HG02885 (cell line): ENCODE measurements around the gene SNPH.

Experiments
- ATAC-seq: cut with Tn5 transposase; IDR thresholded peaks from one replicate; pipeline ENCODE4 v1.9.1; 2021; ENCODE audit warnings: mild to moderate bottlenecking; ENCODE audit not compliant: unreplicated experiment, poor library complexity

SNPH gene

GRCh38 chr20:1321654-1321939 lies 55.5 kb downstream of the SNPH start:
- ATAC-seq = no peak

- ATAC-seq = no peak
Measured at GRCh38 chr20:1322511-1323245, 56.6 kb downstream of the SNPH start.

DNA sequence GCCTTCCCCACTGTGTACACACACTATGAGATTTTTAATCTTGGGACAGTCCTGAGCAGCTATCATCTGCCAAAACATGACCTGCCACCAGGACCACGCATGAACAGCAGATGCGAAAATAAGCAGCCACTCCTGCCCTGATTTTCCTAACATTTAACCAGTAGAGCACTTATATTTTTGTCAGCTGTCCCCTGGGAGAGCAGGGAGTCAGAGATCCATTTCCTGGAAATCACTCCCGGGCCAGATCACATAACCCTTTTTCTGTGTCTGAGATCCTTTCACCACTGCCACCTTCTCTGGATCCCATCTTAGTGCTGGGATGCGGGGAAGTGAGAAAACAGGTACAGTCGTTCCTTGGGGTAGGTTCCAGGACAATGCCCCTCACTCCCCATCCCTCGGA lies 57.2 kb downstream of the SNPH start:
- no peak for ATAC-seq

DNA sequence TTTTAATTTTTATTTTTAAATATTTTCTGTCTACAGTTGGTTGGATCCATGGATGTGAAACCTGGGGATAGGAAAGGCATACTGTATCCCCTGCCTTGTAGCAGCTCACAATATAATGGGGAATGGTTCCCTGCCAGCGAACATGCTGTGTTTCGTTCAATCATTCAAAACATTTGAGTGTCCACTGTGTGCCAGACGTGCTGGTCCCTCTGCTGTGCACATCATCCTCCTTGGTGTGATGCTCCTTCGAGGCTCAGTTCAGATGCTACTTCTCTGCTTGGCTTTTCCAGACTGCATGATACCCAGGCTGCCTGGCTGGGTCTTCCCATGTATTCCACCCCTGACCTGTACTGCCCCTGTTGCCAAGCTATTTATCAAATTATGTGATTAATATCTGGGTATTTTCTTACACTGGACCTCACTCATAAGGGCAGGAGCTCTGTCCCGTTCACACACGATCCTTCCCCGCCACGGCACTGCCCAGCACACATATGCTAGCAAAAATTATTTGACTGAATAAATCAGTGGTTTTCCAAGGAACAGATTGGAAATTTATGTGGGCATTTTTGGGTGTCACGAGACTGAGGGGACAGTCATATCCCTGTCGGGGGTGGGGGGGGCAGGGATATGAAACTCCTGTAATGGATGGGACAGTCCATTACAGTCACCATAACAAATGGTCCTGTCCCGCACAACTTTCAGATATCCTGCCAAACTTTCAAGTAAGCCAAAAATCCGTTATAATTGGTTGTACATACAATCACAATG lies 57.9 kb downstream of the SNPH start:
- no peak for ATAC-seq

DNA sequence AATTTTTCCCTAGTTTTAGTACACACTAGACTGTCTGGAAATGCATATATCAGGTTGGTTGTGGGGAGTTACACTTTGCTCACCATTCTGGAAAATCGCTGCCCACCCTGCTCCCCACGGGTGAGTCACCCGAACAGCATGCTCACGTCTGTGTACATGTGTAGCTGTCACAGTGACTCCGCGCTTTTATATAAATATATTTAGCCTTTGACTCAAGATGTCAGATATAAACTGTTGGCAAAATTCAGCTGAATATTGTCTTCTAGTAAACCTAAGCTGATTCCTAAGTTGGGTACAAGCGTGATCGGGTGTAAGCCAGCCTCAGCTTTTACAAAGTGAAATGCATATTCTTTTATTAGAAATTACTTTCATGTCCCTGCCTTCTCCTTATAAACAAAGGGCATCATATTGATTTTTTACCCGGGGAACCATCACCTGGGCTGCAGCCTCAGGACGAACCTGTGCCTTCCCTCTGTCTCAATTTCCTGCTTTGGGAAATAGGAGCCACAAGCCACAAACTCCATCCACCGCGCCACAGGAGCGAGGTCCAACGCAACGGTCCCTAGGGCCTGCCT lies 58.6 kb downstream of the SNPH start:
- peak; percentile 1 for ATAC-seq

GRCh38 chr20:1325173-1326030 lies 59.3 kb downstream of the SNPH start:
- ATAC-seq = peak; percentile 89

DNA sequence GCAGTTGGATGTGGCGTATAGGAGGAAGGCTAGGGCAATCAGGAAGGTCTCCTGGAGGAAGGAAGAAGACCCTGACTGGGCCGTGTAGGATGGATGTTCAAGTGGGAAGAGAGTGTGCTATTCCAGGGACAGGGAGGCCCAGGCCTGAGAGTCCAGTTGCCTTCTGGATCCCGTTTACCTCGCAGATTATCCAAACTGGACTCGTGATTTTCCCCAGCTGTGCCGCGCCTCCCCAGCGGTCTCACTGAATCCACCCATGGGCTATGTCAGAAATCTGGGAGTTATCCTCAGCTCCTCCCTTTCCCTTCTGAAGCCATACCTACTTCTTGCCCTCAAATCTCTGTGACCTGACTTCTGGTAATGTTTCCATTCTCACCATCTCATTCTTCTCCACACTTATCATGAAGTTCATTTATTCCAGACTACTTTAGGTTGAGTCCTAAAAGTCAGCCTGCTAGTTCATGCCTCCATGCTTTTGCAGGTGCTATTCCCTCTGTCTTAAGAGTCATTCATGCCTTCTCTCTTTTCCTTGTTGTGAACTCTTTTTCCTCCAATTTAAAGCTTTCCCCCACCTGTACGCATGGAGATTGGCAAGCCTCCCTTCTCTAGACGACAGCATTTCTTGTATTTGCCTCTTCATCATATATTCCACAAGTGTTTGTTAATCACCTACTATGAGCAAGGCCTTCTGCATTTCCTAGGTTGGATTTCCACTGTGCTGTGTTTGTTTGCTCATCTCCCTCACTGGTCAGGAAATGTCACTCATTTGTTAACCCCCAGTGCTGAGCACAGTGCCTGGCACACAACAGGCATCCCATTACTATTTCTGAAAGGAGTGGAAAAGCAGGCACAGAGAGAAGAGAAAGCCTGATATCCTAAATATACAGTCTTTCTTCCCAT lies 60.2 kb downstream of the SNPH start:
- ATAC-seq = no peak

GRCh38 chr20:1327241-1327653 lies 61.2 kb downstream of the SNPH start:
- no peak for ATAC-seq

DNA sequence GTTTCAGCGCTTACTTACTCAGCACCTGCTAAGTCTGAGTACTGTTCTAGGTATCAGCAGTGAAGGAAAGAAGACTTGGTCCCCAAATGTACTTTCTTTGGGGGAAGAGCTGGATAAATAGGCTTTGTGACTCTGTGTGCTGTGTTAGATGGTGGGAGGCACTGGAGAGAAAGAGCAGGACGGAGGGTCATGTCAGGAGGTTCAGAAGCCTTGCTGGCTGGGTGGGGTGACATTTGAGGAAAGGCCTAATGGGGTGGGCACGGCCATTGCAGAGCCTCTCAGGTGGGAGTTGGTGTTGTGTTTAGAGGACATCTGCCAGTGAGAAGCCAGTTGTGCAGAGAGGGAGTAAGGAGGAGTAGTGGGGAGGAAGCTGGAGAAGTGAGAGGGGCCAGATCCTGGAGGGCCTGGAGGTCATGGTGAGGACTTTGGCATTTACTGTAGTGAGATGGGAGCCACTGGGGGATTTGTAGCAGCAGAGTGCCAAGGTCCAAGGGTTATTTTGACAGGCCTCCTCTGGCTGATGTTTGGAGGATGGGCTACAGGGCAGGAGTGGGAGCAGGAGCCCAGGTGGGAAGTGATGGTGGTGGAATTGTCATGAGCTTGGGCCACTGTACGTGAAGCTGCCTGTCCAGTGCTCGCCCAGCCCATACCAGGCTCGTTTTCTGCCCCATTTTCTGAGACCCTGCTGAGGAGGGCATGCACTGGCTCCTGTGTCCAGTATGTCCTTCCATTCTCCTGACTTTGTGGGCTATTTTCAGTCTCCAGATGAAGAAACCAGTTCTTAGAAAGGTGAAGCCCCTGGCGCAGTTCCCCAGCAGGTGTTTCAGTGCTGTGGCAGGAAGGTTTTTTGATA lies 62.0 kb downstream of the SNPH start:
- no peak for ATAC-seq

DNA sequence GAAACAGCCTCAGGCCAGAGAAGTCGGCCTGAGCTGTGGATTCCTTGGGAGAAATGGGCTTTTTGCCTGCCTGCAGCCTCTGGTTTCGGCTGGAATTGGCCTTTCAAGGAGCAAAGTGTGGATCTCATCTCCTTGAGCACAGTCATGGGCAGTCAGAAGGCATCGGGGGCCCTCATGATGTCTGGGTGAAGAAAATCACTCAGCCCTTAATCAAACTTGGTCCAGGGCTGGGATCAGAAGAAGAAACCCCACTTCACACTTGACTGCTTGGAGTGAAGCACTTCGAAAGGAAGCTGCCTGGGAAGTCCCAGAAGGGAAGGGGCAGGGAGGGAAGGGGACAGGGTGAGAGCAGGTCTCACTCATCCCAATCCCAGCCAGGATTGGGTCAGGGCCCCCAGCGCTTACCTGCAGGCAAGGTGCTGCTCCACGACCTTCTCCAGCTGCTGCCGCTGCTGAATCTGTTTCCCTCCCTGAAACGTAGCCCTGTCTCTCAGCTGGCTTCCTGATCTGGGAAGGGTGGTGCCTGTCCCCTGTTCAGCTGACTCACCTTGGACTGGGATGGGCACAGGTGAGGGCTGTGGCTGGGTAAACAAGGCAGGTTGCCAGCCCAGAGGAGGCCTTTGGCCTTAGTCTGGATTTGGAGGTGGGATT lies 62.7 kb downstream of the SNPH start, which contains the start of gene SDCBP2:
SDCBP2 (minus strand) TSS at position 460 of the 651 bp plus-strand sequence. CDS start 8,723 bp downstream, outside the sequence.
- ATAC-seq = no peak

DNA sequence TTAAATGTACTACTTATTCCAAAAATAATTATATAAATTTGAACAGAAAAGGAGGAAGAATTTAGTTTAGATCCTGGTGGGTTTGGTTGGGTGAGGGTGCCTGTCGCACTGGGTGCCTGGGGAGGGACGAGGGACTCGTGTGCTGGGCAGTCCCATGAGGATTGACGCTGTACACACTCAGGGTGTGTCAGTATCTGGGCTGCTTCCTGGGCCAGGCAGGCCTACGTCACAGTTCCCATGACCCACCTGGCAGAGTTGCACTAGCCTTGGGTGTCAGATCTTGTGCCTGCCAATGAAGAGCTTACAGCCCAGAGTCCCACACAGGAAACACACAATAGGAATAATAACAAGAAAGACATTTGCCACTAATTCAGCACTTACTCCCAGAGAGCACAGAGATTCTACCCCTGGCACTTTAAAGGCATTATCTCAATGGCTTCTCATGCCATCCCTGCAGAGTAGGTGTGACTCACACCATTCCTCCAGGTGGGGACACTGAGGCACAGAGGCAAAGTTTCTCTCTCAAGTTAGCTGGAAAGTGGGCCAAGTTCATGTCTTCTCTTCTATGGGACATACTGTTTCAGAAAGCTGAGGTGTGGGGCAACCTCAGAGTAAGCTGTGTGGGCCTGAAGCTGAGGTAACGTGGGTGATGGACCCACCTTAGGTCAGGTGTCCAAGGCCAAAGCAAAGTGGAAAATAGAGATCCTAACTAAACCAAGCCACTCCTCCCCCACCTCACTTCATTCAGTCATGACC lies 64.2 kb downstream of the SNPH start:
- no peak for ATAC-seq

- no peak for ATAC-seq
Measured at GRCh38 chr20:1331101-1331500, 65.0 kb downstream of the SNPH start.

- no peak for ATAC-seq
Measured at GRCh38 chr20:1331801-1332453, 65.8 kb downstream of the SNPH start.

DNA sequence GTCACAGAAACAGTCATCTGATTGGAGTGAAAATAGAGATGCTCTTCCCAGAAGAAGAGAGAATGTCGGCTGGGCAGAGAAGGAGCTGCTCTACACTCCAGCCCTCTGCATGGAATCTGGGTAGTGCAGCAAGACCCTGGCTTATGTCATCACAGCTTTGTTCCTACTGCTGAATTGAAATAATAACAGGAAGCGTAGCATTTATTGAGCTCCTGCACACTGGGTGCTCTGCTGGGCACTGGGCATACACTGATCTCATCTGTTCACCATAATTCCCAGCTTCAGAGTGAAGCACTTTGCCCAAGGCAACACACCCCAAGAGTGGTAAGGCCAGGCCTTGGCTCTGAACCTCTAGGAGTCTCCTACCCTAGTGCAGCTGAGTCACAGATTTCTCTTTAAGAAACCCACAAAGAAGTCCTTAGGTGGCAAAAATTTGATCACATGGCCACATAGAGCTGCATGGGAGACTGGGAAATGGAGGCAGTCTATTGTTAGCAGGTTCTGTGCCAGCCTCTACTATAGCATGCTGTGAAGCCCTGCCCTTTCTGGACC lies 66.7 kb downstream of the SNPH start:
- no peak for ATAC-seq

GRCh38 chr20:1333462-1334369 lies 67.6 kb downstream of the SNPH start:
- no peak for ATAC-seq

DNA sequence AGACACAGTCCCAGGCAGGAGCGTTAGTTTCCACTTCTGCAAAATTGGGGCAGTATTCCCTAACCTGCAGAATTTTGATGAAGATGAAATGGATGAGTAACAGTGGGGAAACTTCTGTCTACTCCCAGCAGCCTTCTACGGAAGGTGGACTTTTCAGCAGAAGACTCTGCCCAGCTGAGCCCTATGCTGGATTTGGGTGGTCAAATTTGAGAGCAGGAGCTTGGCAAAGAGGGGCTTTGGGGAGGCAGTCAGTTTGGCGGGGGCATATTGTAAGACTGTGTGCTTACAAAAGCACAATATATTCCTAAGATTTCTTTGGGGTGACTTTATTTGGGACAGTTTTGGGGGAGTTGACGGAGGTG lies 68.3 kb downstream of the SNPH start:
- no peak for ATAC-seq
